Right forelimb (tissue), 1 donor: Measurements from ENCODE around the gene FOSB.

Source experiments
- DNase-seq: peaks from one replicate; pipeline ENCODE4 v3.0.0-alpha.2; 2018

The FOSB gene

DNA sequence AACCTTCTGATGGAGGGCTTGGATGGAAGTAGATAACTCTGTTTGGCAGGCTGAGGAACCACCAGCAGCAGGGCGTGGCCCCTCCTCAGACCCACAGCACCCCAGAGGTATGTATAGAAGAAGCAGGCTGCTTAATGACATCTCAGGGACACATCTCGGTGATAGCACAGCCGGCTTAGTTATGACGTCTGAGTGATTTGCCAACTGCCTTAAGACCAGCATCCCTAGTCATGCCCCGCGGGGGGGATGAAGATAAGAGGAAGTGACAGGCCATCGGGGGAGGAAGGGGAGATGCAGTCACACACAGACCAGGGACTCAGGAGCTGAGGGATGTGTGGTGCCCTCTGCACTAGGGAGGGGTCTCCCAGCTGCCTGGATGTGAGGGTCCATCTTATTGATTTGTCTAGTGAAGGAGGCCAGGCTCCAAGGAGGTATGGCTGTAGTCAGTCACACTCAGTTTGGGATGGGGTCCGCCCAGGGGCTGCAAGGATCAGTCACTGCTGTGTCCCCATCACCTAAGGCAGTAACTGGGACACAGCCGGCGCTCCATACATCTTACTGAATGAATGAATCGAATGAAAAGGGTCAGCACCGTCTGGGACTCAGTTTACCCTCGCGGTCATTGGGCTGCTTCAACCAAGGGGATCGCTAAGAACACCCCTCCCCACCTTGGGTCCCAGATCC is 24.9 kb upstream of the FOSB start:
- peak; percentile 56 for DNase-seq

GRCh38 chr19:45443462-45444317 is 24.1 kb upstream of the FOSB start:
- peak; percentile 91 for DNase-seq

DNA sequence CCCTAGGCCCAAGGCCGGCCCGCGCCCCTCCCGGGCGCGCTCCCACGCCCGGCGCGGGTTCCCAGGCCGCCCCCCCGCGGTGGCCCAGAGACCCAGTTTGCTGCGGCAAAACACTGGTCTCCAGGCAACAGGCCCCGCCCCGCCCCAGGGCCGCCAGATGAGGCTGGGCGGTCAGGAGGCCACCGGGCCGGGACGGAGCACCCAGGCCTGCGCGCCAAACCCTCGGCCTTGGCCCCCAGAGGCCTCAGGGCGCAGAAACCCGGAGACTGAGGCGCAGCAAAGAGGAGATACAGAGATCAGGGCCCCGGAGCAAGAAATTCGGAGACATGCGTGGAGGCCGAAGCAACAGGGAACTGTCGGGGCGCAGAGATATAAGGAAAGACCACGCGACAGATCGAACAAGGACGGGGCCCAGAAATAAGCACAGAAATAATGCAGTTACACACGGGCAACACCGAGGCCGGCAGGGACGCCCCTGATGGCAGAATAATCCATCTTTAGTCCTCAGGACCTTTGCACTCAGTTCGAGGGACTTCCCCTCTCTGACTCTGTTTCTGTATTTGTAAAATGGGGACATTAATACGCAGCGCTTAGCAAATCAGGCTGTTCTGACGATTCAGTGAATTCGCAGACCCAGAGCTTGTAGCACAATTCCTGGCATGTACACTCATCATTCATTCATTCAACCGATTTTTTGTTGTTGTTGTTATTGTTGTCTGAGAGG is 23.3 kb upstream of the FOSB start:
- peak; percentile 95 for DNase-seq

- no peak for DNase-seq
Measured at GRCh38 chr19:45445139-45445538, 22.7 kb upstream of the FOSB start.

DNA sequence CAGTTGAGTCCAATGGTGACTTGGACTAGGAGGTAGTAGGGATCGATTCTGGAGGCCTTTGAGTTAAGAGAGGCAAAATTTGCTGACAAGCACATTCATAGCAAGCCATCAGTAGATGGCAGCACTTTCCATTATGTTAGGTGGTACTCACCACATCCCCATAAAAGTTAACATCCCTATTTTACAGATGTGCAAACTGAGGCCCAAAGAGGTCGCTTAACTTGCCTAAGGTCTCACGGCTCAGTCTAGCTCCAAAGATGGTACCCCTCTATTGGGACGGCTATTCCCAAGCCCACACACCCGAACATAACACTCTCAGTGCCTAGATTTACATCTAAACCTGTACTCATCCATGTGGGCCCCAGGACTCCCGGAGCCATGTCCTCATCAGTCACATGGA is 21.5 kb upstream of the FOSB start:
- DNase-seq, result no peak

DNA sequence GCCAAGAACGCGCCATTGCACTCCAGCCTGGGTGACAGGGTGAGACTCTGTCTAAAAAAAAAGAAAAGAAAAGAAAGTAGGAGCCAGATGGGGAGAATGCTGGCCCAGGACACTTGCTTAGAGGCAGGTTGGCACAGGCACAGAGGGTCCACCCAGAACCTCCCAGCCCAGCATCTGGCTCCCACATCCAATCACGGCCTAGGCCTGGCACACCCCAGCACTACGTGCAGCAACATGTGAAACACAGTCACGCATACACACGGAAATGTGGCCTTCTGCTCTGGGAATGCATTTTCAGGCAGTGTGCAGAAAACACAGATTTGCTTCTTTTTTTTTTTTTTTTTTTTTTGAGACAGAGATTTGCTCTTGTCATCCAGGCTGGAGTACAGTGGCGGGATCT is 20.9 kb upstream of the FOSB start:
- no peak for DNase-seq

DNA sequence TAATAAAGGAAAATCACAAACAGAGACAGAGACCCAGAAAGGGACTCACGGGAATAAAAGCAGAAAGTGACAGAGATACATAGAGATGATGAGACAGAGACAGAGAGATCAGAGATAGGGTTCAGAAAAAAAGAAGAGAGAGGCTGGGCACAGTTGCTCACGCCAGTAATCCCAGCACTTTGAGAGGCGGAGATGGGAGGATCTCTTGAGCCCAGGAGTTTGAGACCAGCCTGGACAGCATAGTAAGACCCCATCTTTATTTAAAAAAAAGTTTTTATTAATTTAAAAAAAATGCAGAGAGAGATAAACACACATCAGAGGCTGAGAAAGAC is 19.4 kb upstream of the FOSB start:
- no peak for DNase-seq

DNA sequence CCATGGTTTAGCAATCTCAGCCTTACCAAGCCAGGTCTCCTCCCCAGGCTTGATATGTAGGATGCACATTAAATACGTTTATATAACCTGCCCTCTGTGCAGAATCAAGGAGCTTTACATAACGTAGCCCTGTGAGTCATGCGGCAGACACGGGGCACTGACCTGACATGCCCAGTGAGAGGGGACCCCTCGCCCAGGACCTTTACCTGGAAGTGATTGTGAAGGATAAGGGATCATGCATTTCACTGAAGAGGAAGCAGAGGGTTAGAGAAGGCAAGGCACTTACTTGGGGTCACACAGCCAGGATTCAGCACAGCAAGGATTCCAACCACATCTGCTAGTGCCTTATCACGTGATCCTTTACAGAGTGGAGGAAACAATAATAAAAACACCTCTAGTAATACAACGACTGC is 18.9 kb upstream of the FOSB start:
- no peak for DNase-seq

GRCh38 chr19:45450012-45450333 is 17.8 kb upstream of the FOSB start:
- DNase-seq, result no peak

GRCh38 chr19:45451131-45451849 is 16.5 kb upstream of the FOSB start:
- peak; percentile 81 for DNase-seq

- DNase-seq, result no peak
Measured at GRCh38 chr19:45451850-45452387, 15.9 kb upstream of the FOSB start.

GRCh38 chr19:45455707-45456499 is 11.9 kb upstream of the FOSB start:
- peak; percentile 93 for DNase-seq

GRCh38 chr19:45456500-45456815 is 11.3 kb upstream of the FOSB start:
- no peak for DNase-seq

DNA sequence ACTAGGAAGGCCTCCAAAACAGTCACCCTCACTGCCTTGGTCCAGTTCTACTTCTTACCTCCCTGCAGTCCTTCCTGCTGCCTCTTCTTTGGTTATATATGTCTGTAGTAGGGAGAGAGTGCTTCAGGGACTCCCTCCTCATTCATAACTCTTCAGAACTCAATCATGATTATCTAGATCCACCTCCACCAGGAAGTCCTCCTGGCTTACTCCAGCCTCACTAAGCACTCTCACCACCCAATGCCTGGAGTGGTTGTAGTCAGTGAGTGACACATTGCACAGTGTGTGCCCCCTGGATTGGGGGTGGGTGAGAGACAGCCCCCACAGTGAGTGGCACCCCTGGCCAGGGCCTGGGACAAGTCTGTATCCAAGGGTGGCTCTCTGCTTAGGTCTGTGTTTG is 10.0 kb upstream of the FOSB start:
- no peak for DNase-seq

DNA sequence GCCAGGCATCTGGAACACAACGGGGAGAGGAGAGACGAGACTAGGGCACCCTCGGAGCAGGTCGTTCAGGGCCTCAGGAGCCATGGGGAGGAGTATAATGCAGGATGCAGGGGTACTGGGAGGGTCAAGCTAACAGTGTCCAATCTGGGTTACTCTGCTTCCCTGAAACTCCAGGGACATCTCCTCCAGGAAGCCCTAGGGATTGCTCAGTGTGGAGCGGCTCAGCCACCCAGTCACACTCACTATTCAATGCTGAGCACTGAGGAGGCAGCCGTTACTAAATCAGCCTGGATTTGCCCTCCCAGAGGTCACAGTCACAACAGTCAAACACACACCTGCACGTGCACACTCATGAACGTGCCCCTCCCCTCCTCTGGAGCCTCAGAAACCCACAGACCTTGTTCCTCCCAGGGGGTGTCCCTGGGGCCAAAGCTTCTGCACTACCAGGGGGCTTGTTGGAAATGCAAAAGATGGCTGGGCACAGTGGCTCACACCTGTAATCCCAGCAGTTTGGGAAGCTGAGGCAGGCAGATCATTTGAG is 6.9 kb upstream of the FOSB start:
- no peak for DNase-seq

DNA sequence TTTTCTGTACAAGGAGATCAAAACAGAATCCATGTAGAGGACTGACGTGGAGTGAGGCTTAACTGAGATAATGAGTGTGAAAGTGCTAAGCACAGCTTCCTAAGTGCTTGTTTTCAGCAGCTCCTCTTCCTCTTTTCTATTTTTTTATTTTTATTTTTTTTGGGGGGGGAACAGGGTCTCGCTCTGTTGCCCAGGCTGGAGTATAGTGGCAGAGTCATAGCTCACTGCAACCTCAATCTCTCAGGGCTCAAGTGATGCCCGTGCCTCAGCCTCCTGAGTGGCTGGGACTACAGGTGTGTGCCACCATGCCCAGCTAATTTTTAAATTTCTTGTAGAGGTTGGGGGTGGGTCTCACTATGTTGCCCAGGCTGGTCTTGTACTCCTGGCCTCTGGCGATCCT is 5.6 kb upstream of the FOSB start:
- no peak for DNase-seq

- no peak for DNase-seq
Measured at GRCh38 chr19:45463241-45463640, 4.6 kb upstream of the FOSB start.

GRCh38 chr19:45464274-45464673 is 3.5 kb upstream of the FOSB start:
- DNase-seq, result no peak

- no peak for DNase-seq
Measured at GRCh38 chr19:45464852-45465441, 2.8 kb upstream of the FOSB start.

DNA sequence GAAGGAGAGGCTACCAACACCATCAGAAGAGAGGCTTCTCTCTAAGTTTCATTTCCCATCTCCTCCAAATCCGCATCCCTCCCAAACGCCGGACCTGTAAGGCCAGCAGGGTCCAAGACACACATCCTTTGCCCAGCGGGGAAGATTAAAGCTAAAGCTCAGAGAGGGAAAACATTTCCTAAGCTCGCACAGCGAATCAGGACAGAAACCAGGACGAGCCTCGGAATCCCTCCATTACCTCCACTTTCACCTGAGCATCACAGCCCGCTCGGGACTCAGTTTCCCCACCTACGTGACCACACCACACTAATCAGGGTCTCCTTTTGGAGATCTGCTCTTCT is 711 bp upstream of the FOSB start:
- no peak for DNase-seq

DNA sequence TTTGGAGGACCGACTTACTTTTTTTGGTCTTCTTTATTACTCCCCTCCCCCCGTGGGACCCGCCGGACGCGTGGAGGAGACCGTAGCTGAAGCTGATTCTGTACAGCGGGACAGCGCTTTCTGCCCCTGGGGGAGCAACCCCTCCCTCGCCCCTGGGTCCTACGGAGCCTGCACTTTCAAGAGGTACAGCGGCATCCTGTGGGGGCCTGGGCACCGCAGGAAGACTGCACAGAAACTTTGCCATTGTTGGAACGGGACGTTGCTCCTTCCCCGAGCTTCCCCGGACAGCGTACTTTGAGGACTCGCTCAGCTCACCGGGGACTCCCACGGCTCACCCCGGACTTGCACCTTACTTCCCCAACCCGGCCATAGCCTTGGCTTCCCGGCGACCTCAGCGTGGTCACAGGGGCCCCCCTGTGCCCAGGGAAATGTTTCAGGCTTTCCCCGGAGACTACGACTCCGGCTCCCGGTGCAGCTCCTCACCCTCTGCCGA is 409 bp downstream of the FOSB start:
- no peak for DNase-seq

DNA sequence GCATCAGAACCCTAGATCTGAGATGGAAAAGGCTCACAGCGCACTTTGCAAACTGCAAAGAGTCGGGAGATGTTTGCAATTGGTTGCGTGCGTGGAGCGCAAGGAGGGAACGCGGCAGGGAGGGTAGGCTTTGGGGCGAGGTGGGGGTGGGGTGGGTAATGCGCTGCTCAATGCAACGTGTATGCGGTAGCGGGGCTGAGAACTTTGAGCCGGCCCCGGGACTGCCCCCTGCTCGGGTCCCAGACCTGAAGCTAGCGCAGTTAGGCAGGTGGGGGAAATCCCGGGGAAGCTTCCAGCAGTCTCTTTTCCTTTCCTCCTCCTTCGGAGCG is 971 bp downstream of the FOSB start:
- DNase-seq, result no peak
